Lung (tissue), 12 donors: ENCODE data around the gene DOCK10. TPM values are rescaled to one million over a fixed set of nuclear protein-coding genes. Genes with fewer than 3 reads are reported as not detected.

ENCODE experiments used
- ATAC-seq: fragments of 200-7000 bp; cut with Tn5 transposase; one replicate; pipeline ENCODE4 v1.9.1; 2020; ENCODE audit warnings: moderate number of reproducible peaks; ENCODE audit not compliant: insufficient read depth, low FRiP score
- DNase-seq, 3 donors: peaks; one replicate each; pipeline ENCODE4 v3.0.0-alpha.2; 2013 to 2017
- H3K27ac ChIP-seq, 2 donors: one replicate each; pipeline ENCODE4 v1.5.1; 2013; ENCODE audit warnings: mild to moderate bottlenecking in 2 of 2, moderate library complexity in 2 of 2, control low read depth in 1 of 2, inconsistent platforms in 1 of 2, low read depth in 1 of 2, low read length in 1 of 2
- H3K27me3 ChIP-seq, 3 donors: one replicate each; pipeline ENCODE4 v1.5.1; 2013; ENCODE audit warnings: low read length in 2 of 3; ENCODE audit not compliant: control insufficient read depth in 3 of 3, insufficient read depth in 3 of 3
- H3K36me3 ChIP-seq, 4 donors: one replicate each; pipeline ENCODE4 v1.5.1; 2013; ENCODE audit warnings: low read length in 4 of 4, mild to moderate bottlenecking in 1 of 4, moderate library complexity in 1 of 4; ENCODE audit not compliant: control insufficient read depth in 4 of 4, insufficient read depth in 4 of 4
- H3K4me1 ChIP-seq, 5 donors: one replicate each; pipeline ENCODE4 v1.5.1; 2013; ENCODE audit warnings: low read length in 5 of 5, mild to moderate bottlenecking in 2 of 5, moderate library complexity in 1 of 5; ENCODE audit not compliant: control insufficient read depth in 5 of 5, insufficient read depth in 5 of 5
- H3K4me3 ChIP-seq: one replicate; pipeline ENCODE4 v1.5.1; 2013; ENCODE audit warnings: mild to moderate bottlenecking, control low read depth, moderate library complexity
- H3K9ac ChIP-seq, 2 donors: one replicate each; pipeline ENCODE4 v1.5.1; 2013; ENCODE audit warnings: low read length in 2 of 2, control low read depth in 1 of 2; ENCODE audit not compliant: insufficient read depth in 1 of 2
- H3K9me3 ChIP-seq, 4 donors: one replicate each; pipeline ENCODE4 v1.5.1; 2013; ENCODE audit warnings: low read length in 3 of 4, mild to moderate bottlenecking in 1 of 4, moderate library complexity in 1 of 4; ENCODE audit not compliant: control insufficient read depth in 4 of 4, insufficient read depth in 3 of 4
- WGBS, 2 donors: extraction: QIAGEN DNeasy Blood & Tissue Kit; methylation state at CpG; one replicate each; pipeline ENCODE4 v1.1.7; 2013; 5-methylcytosine and 5-hydroxymethylcytosine counted together
- polyA plus RNA-seq, 2 donors: library from polyadenylated mRNA; stranded (reverse); fragments of 200-250 nt; gene quantifications; one replicate each; pipeline ENCODE4 v1.2.1, GENCODE V29; 2013
- total RNA-seq, 2 donors: library from RNA; depleted of rRNA in 1 of 2; stranded (reverse); fragments of >200 nt in 1 of 2; gene quantifications; one replicate each; pipeline ENCODE4 v1.2.1, GENCODE V29; 2014 to 2021
- TF ChIP-seq, protein P1 (sequence below): IDR thresholded peaks from 2 replicates; pipeline ENCODE4 v1.5.1; 2012; ENCODE audit warnings: mild to moderate bottlenecking; ENCODE audit errors: control extremely low read depth, extremely low read depth
- donor health status: control.
- donor health status: control.
- donor health status: Bipolar disorder and iron deficiency.
- donor health status: healthy.
- donor health status: DM: yes; HTN: yes; CAD: no.

The DOCK10 gene
- total and polyA plus RNA-seq, 4 donors = 3.1 to 39.8 (median 18.0) TPM

DNA sequence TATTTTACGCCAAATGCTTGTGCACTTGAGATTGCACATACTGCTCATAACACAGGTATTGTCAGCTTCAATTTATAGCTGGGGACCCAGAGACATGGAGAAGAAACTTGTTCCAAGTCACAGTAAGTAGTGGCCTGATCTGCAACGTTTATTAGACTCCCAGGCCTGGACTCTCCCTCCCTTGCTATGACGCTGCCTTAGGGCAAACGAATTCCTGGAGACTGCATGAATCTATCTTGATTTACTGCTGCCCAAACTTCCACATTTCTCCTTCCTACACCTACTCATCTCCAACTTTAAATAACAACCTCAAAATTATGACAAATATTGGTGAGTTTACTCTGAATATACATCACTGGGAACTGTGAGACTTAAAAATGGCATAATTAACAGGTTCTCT lies 181.0 kb downstream of the DOCK10 start:
- Histone ChIP-seq H3K36me3 (peaks cover 0 to 32% (median 15%) of the 10 kb centered on the region in 4 donors), H3K4me3 (no peak overlapping the region), H3K9me3 (no peaks in the 10 kb centered on the region), H3K27me3 (no peaks in the 10 kb centered on the region), H3K27ac (no peak overlapping the region), H3K9ac (no peak overlapping the region), H3K4me1 (no peaks in the 10 kb centered on the region)
- TF ChIP-seq, protein P1, sequence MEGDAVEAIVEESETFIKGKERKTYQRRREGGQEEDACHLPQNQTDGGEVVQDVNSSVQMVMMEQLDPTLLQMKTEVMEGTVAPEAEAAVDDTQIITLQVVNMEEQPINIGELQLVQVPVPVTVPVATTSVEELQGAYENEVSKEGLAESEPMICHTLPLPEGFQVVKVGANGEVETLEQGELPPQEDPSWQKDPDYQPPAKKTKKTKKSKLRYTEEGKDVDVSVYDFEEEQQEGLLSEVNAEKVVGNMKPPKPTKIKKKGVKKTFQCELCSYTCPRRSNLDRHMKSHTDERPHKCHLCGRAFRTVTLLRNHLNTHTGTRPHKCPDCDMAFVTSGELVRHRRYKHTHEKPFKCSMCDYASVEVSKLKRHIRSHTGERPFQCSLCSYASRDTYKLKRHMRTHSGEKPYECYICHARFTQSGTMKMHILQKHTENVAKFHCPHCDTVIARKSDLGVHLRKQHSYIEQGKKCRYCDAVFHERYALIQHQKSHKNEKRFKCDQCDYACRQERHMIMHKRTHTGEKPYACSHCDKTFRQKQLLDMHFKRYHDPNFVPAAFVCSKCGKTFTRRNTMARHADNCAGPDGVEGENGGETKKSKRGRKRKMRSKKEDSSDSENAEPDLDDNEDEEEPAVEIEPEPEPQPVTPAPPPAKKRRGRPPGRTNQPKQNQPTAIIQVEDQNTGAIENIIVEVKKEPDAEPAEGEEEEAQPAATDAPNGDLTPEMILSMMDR = no peak
- 80 to 86% methylated on average over 4 of the region's 4 CpGs for WGBS, 2 donors
- ATAC-seq = no peak
- DNase-seq = no peak

DNA sequence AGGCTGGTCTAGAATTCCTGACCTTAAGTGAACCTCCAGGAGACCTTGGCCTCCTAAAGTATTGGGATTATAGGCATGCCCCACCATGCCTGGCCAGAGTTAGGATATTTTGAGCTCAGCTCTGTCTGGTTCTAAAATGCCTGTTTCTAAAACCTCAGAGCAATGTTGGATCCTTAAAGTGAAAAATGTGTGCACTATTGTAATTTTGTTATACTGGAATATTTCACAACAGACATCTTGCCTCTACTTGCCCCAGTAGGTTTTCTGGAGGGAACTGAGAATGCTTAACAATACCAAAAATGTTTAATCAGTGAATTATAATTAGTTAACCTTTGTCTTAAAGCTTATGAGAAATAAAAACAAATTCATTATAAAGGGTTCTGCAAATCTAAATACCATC lies 181.5 kb downstream of the DOCK10 start:
- ATAC-seq (no peak), DNase-seq (no peak)
- Histone ChIP-seq H3K9me3 (no peaks in the 10 kb centered on the region), H3K9ac (no peak overlapping the region), H3K27me3 (no peaks in the 10 kb centered on the region), H3K36me3 (peaks cover 2 to 33% (median 16%) of the 10 kb centered on the region in 4 donors), H3K4me1 (no peaks in the 10 kb centered on the region), H3K4me3 (no peak overlapping the region), H3K27ac (no peak overlapping the region)
- TF ChIP-seq, protein P1 = no peak

- peaks cover 0 to 25% (median 0%) of the 10 kb centered on the region in 5 donors for H3K4me1 ChIP-seq
- ATAC-seq (no peak), DNase-seq (no peak)
- no peaks in the 10 kb centered on the region for H3K27me3 ChIP-seq
- H3K9me3 ChIP-seq = no peaks in the 10 kb centered on the region
- 93 to 94% methylated on average over 12 of the region's 12 CpGs for WGBS, 2 donors
- H3K9ac ChIP-seq = no peak overlapping the region
- no peak overlapping the region for H3K4me3 ChIP-seq
- TF ChIP-seq, protein P1 = no peak
- H3K36me3 ChIP-seq = peaks cover 0 to 40% (median 15%) of the 10 kb centered on the region in 4 donors
- no peak overlapping the region for H3K27ac ChIP-seq
These were observed 190.5 kb downstream of the DOCK10 start for GRCh38 chr2:224851811-224852210.

- ATAC-seq (no peak), DNase-seq (no peak)
- H3K27me3 ChIP-seq = no peaks in the 10 kb centered on the region
- 91 to 97% methylated on average over 1 of the region's 1 CpG for WGBS, 2 donors
- H3K4me1 ChIP-seq = peaks cover 0 to 32% (median 0%) of the 10 kb centered on the region in 5 donors
- peaks cover 0 to 25% (median 9%) of the 10 kb centered on the region in 4 donors for H3K36me3 ChIP-seq
- H3K4me3 ChIP-seq = no peak overlapping the region
- H3K27ac ChIP-seq = no peak overlapping the region
- no peaks in the 10 kb centered on the region for H3K9me3 ChIP-seq
- H3K9ac ChIP-seq = no peak overlapping the region
- TF ChIP-seq, protein P1 = no peak
These were observed 192.2 kb downstream of the DOCK10 start for GRCh38 chr2:224850081-224850480.
